NK-92 (cell line): Measurements from ENCODE around the gene NTN1.

ENCODE experiments used
- DNase-seq: peaks from one replicate; lab custom pipeline; 2025; ENCODE audit not compliant: unreplicated experiment; lab: John Stamatoyannopoulos, UW

The NTN1 gene

DNA sequence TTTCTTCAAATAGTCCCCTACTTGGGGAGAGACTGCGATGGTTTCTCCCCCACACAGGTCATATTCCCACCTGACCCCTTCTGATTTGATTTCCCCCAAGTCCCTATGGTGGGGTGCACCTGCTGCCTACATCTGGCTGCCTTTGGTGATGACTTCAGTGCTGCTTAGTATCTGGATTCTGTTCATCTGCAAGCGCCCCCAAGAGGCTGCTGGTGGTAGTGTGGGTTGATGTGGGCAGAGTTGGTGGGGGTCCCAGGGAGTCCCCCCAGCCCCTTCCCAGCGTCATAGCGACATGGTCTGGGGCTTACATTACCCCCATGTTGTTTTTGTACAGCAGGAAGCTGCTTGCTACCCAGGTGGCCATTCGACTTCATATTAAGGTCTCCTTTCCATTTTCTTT is 99.2 kb downstream of the NTN1 start:
- DNase-seq = no peak

DNA sequence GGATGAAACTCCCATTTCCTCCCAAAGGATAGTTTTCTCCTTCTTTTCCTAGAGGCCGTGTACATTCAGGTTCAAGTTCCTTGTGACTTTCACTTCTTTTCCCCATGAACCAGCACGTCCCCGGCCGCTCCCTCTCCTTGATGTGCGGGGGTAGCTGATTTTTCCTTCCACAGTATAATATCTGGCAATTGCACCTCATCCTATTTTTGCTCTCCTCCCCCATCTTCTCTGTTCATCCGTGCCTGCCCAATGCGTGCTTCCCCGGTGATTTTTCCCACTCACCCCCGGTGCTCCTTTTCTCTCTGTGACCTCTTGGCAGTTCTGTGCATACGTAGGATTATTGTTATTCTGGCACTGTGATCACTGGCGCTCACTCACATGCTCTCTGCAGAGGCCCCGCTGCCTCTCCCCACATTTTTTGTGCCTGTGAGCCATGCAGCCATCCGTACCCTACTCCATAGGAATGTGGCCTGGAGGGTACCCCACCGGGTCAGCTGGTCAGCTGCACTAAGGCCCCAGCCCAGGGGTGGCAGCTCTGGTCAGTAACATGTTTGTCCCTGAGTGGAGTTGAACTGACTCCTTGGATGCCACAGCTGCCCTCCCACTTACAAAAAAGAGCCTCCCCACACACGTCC is 100.0 kb downstream of the NTN1 start:
- no peak for DNase-seq

DNA sequence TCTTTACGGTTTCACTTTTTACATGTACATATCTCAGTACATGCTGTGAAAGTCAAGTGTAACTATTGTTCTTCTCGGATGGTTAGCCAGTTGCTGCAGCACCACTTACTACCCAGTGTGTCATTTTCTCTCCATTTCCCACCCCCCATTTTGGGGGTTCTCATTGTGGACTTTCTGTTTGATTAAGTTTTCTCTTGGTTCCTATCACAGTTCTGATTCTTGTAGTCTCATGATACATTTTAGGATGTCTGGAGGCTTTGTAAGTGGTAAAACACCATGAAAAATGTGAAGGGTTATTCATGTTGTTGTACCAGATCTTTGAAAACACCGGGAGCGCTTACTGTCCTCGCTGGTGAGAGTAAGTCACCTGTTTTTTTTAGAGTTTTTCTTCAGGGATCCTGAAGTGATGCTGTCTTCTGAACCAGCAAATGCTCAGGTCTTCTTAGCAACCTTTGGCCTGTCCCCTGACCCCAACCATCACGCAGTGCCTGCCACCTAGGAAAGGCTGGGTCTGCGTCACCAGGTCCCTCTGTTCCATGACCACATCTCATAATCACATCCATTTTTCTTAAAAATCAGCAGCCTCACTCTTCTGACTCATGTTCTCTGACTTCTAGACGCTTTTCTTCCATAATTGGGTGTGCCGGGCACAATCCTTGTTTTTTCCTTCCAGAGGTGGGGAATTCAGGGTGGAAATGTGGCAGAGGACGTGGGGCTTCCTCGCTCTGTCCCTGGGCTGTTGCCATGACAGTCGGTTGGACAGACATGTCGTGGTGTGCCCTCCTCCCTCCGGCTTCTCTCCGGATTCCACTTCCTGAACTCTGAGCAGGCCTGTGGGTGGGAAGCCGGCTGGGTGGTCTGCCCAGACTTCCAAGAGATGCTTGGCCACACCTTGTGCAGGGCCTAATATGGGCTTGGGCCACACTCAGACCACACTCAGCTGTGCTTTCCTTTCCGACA is 102.6 kb downstream of the NTN1 start:
- DNase-seq = no peak

DNA sequence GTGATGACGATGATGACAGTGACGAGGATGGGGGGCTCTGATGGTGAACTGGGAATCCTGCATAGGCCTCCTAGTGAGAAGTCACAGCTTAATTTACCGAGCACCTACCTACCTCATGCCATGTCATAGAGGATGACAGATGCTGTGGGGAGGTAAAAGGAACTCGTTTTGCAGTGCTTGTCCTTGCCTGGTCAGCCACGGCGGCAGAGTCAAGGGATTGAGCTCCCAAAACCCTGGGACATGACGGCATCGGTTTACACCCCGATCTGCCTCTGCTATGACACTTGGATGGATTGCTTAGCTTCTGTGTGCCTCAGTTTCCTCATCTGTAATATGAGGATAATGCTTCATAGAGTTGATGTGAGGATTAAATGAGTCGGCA is 103.2 kb downstream of the NTN1 start:
- DNase-seq = no peak

DNA sequence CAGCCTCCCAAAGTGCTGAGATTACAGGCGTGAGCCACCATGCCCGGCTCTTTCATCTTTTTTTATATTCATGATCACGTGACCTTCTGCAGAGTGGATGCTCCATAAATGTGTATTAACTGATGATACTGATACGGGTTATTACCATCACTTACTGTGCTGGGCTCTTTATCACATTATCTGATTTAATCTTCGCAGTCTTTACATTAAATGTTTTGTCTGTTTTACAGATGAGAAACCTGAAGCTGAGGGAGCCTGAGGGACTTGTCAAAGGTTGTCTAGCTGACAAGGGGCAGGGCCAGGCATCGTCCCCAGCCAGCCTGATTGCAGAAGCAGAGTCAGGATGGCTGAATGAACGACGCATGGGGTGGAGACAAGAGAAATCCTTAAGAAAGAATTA is 104.4 kb downstream of the NTN1 start:
- DNase-seq = no peak

DNA sequence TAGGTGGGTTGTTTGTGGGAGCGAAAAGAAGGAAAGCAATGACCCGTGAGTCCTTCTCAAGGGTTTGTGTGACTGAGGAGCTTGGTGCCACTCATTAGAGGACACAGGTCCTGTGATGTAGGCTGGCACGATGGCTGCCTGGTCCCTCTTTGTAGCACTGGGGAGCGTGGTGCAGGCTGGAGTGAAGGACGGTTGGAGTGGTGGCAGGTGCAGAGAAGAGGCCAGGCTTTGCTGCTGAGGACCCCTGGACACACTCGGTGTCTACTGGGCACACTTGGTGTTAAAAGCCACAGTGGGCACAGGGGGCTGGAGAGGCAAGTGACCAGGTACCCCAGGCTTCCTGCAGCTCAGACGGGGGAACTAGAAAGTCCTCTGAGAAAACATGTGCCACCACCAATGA is 106.0 kb downstream of the NTN1 start:
- DNase-seq = no peak

DNA sequence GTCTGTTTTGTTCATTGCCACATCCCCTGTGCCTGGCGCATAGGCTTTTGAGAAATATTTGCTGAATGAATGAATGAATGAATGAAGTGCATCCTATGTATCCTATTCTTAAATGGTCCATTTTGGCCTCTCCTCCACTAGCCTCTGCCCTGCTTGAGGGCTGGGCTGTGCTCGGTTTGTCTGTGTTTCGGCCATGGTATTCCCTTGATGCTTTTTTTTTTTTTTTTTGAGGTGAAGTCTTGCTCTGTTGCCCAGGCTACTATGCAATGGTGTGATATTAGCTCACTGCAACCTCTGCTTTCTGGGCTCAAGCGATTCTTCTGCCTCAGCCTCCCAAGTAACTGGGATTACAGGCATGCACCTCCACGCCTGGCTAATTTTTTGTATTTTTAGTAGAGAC is 110.1 kb downstream of the NTN1 start:
- DNase-seq = no peak

DNA sequence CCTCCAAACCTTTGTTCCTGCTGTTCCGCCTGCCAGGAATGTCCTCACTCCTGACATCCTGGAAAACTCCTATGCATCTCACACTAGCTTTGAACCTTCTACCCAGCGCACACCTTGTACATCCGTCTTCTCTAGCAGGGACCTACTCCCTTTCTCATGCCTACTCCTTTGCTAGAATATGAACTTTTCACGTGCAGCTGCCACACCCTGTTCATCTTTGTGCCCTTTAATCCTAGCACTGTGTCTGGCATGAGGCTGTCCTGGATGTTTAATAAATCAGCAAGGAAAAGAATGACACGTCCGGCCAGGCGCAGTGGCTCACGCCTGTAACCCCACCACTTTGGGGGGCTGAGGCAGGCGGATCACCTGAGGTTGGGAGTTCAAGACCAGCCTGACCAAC is 111.0 kb downstream of the NTN1 start:
- DNase-seq = no peak

DNA sequence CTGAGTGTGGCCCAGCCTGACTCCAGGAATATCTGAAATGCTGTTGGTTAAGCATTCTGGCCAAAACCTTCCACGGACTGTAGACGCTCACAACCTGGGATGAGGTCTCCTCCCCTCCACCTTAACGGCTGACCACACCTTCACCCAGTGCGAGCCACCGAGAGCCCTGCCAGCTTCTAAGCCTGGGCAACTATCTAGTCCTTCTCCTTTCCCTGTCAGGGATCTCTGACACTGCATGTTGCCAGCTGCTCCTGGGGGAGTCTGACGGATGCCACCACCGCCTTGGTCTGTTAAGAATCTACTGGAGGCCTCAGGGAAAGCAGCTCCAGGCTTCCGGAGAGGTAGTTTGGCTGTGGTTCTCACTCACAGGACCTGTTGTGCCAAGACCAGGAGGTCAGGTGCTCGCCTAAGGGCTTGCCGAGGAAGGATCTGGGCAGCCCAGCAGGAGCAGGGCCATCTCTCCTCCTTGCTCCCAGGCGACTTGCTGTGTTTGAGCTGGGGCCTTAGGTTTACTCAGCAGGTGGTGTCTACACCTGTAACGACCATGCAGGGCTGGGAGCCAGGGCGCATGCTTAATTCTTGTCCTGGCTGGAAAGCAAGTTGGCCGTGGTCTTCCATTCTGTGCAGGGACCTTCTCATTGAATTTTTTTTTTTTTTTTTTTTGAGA is 111.8 kb downstream of the NTN1 start:
- no peak for DNase-seq

DNA sequence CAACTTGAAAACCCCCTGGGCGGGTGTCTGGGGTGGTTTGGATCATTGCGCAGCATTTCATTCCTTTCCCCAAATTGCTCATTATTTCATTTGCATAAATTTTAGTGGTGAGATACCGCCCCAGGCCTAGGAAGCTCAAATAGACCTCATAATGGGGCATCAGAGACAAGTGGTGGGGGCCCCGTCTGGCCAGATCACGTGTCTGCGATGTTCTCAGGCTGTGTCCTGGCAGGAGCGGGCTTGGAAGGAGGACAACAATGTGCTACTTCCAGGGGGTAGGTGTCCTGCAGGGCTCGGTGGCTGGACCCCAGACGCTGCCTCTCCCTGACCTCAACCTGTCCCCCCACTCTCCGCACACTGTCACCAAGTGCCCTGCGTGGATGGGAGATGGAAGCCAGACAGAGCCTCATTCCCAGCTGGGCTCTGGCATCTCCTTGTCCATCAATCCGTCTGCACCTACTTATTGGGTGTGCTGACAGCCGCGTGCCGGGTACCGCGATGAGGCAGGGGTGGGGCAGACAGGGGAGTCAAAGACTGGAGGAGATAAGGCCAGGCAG is 116.9 kb downstream of the NTN1 start:
- no peak for DNase-seq

DNA sequence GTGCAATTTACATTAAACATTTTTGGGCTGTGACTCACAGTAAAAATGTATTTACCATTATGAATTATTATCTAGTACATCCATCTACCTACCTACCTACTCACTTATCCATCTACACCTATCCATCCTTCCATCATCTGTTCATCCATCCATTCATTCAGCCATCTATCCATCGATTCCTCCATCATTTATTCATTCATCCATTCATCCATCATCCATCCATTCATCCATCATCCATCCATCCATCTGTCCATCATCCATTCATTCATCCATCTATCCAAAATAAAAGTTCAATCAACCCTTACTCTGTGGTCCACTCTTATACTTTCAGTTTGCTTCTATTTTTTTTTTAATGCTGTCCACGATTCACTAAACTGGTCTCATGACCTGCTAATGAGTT is 118.4 kb downstream of the NTN1 start:
- no peak for DNase-seq

DNA sequence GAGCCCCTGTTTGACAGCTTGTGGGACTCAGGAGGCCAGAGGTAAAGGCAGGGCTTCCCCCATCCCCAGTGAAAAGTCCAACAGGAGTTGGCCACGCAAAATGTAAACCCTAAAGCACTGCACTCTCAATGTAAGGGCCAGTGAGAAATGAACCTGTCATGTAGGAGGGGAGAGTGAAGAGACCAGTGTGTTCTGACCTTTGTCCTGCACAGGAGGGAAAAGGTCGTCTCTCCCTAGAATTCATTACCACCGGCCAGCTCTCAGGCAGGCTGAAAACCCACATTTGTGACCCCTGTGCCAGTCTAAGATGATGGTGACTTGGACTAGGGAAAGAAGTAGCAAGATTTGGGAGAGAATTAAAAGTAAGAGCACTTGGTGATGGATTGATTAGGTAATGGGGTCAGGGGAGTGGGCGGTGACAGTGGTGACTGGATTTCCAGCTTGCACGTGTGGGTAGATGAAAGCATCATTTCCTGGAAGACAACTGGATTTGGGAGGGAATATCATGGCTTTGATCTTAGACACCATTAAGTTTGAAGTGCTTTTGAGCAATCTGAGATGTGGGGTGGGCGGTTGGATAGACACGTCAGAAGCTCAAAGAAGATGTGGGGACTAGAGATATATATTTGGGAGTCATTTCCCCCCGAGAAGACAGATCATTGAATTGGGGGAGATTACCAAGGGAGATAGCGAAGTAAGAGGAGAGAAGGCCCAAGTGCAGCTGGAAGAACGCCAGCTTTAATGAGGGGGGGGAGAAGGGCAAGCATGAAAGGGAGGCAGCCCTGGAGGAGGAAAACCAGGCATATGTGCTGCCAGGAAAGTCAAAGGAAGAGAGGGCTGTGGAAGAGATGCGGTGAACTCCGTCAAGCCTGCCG is 119.5 kb downstream of the NTN1 start:
- no peak for DNase-seq

DNA sequence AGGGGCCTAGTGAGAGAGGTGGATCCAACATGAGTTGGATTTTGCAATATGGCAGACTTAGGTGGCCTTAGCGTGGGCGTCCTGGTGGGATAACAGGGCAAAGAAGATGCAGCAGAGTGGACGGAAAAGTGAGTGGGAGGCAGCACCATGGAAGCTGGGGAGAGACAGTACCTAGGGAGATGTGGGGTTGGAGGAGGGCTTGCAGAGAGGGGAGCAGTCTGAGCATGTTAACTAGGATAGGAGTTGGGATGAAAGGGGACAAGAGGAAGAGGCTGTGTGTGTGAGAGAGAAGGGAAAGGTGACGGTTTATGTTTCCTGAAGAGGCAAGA is 120.1 kb downstream of the NTN1 start:
- no peak for DNase-seq

DNA sequence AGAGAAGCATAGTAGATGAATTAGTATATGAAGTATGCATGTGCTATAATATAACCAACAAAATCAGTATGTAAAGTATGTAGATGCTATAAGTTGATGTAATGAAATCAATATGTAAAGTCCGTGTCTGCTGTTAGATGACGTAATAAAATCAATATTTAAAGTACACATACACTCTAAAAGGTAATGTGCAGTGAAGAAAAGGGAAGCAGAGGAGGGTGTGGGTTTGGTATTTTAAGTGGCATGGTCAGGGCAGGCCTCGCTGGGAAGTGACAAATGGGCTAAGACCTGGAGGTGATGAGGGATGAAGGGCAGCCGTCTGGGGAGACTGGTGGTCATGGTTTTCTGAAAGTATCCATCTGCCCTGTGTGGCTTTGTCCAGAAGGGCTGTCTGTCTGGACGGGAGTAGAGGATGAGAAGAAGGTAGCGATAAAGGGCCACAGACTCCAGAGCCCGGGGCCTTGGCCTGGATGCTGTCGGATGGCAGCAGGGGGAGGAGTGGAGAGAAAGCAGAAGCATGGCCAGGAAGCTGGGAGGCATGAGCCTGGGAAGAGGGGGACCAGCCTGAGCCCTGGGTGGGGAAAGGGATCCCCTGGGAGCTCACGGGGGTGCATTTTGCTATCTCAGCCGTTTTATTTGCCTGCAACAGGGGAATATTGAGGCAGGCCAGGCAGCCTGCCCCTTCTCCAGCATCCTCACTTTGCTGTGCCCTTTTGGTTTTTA is 121.6 kb downstream of the NTN1 start:
- DNase-seq = no peak

DNA sequence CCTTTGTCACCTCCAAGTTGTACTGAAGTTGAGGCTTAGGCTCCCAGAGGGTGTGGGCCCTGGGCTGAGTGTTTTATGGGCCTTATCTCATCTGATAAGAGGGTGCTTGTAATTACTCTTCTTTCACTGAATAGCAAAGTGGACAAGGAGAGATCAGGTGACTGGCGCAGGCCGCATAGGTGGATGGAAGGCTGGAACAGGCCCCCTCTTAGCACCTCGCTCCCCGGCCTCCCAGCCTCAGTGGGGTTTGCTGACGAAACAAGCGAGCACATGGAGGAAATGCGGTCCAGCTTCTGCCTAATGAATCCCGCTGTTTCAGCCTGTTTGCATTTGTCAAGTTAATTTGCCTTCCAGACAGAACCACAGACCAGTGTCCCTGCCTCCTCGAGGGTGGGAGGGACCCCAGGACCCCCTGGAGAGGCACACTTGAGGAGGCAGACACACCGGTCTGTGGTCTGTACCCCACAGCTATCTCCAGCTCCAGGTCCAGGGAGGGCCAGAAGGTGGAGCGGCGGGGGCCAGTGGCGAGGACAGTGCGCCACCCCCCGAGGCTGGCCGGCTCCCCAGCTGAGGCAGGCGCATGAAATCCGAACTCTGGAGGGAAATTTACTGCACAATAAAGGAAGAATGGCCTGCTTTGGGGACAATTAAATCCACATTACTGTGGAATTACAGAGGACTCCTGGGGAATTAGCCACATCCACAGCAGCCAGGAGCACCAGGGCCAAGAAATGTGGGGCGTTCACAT is 123.4 kb downstream of the NTN1 start:
- DNase-seq = no peak

DNA sequence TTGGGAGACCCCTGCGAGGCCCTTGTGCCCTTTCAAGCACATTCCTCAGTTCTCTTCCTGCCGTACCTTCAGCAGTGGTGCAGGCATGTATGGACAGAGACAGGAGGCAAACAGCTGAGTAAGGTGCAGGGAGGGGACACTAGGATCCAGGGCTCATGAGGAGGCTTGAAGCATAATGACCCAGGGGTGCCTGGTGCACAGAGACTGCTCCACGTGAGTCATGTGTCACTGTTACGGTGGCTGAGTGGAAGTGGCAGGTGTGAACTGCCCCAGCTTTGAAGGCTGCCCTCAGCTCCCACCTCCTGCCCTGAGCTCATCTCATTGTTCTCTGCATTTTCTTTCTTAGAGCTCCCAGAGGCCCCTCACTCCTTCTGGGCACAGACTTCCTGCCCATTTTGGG is 124.8 kb downstream of the NTN1 start:
- DNase-seq = no peak

DNA sequence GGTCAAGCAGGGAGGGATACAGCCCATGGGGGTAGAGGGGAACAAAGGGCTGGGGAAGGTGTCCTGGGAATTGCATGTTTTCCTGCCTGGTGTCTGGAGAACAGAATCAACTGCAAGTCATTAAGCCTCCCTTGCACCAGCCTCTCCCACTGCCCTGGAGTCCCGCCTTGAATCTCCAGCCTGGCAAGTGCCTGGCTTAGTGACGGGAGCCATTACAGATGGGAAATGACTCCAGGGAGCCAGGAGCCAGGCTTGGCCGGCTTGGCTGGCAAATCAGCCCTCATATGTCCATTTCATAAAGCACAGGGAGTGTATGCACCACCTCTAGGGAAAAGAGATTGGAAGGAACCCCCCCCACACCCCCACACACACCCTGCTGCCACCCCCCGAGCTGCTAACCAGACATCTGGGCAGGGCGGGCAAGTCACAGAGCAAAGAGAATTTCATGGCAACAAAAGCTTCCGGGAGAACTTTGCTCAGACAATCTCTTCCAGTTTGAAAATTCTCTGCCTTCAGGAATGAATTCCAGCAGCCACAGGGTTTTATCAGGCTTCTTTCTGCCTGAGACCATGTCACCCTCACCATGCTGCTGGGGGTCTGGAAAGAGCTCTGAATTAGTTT is 127.7 kb downstream of the NTN1 start:
- no peak for DNase-seq

DNA sequence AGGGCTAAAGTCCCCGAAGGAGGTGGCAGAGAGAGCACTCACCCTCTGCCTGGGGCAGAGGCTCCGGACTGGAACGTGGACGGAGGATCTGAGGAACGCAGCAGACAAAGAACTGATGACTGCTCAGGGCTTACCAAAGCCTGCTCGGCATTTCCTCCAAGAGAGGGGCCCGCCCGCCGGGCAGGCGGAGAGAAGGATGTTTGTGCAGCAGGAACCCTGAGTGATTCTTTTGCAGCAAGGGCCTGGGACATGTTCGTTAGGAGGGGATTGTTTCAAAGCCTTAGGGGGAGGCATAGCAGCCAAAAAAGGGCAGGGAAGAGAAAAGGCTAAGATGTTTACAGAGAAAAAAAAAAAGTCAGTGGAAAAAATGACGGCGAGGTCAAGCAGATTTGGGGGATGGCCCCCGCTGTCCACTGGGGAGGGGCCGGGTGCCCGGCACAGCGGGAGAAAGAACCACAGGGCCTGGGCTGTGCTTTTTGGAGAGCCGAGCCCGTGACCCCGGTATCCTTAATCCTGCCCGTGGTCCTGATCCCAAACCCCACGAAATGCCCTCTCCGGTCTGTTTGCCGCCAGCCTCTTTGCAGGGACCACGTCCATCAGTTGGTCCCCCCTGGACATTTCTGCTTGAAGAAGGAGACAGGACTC is 129.3 kb downstream of the NTN1 start:
- DNase-seq = no peak

DNA sequence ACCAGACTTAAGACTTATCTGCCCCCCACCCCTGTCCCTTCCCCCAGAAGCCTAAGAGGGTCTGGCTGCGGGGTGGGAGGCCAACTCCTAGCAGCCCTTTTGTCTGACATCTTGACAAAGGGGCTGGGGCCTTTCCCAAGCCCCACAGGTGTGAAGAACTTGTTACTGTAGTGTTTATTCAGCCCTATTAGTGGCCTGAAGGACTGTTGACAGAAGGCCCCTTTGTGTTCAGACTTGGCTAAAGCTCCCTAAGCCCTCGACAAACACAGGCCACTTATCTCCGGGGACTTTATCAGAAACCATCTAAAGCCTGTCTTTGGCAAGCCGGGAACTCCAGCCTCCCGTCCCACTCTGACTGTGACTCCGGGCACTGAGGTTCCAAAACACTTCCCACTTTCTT is 129.8 kb downstream of the NTN1 start:
- no peak for DNase-seq
